Endothelial cell of umbilical vein (primary cell): ENCODE data around the gene SOCS3. TPM values are rescaled to one million over a fixed set of nuclear protein-coding genes. Genes with fewer than 3 reads are reported as not detected.

Experiments used
- BruUV-seq: library from RNA; stranded (reverse); fragments of 400-500 nt; replicated peaks from 2 replicates; lab custom pipeline; 2021; lab: Mats Ljungman, UMichigan
- CTCF ChIA-PET: fragments of 300-600, 350-600 bp; sonication (Branson Sonifier 250); formaldehyde crosslinking; loops from one replicate; lab custom pipeline; 2021; ENCODE audit warnings: antibody characterized with exemption, inconsistent platforms; lab: Charles Lee
- POLR2A ChIA-PET: fragments of 300-600, 350-600 bp; sonication (Branson Sonifier 250); formaldehyde crosslinking; loops from one replicate; lab custom pipeline; 2021; ENCODE audit warnings: antibody characterized with exemption, inconsistent platforms; lab: Charles Lee
- DNase-seq: peaks from one replicate; pipeline ENCODE4 v3.0.0-alpha.2; 2011; ENCODE audit warnings: low read depth, low spot score
- FAIRE-seq: peaks from 2 replicates; lab custom pipeline; 2011; peaks lifted over from hg19 to GRCh38; lab: Jason Lieb, UNC
- H2AFZ ChIP-seq: 2 replicates; pipeline ENCODE4 v1.6.0; 2012; ENCODE audit warnings: low read depth, low read length, control low read depth, inconsistent platforms
- H3K27ac ChIP-seq: 2 replicates; pipeline ENCODE4 v1.5.1; 2011; ENCODE audit warnings: low read depth, mild to moderate bottlenecking, control low read depth, low read length, moderate library complexity; ENCODE audit not compliant: insufficient read depth
- H3K27me3 ChIP-seq, 2 experiments: 2 replicates each; pipeline versions ENCODE4 v1.6.0 to v1.6.1; 2011; ENCODE audit warnings: low read length in 2 of 2, mixed read lengths in 1 of 2; ENCODE audit not compliant: control insufficient read depth in 2 of 2, insufficient read depth in 2 of 2
- H3K36me3 ChIP-seq, 2 experiments: 2 replicates in 1 of 2; 3 replicates in 1 of 2; pipeline ENCODE4 v1.5.1; 2011; ENCODE audit warnings: low read length in 2 of 2, mild to moderate bottlenecking in 1 of 2, moderate library complexity in 1 of 2; ENCODE audit not compliant: control insufficient read depth in 2 of 2, insufficient read depth in 2 of 2; ENCODE audit errors: extremely low read depth in 1 of 2
- H3K4me1 ChIP-seq: 3 replicates; pipeline ENCODE4 v1.5.1; 2011; ENCODE audit warnings: mild to moderate bottlenecking, low read length; ENCODE audit not compliant: control insufficient read depth, insufficient read depth; ENCODE audit errors: extremely low read depth
- H3K4me2 ChIP-seq: 2 replicates; pipeline ENCODE4 v1.6.1; 2011; ENCODE audit warnings: low read length, control low read depth, mixed read lengths; ENCODE audit not compliant: insufficient read depth
- H3K4me3 ChIP-seq, 3 experiments: fragments of 200-600 bp in 1 of 3; sonication (generic), shearing (Covaris generic) in 1 of 3; replicated peaks in 1 of 3; 2 replicates each; pipeline ENCODE4 v1.5.1; 2011 to 2016; ENCODE audit warnings: control low read depth in 3 of 3, low read length in 3 of 3, mild to moderate bottlenecking in 2 of 3, inconsistent platforms in 1 of 3, low read depth in 1 of 3, moderate library complexity in 1 of 3; ENCODE audit not compliant: insufficient read depth in 1 of 3
- H3K79me2 ChIP-seq: 2 replicates; pipeline ENCODE4 v1.6.0; 2012; ENCODE audit warnings: low read length, inconsistent platforms; ENCODE audit not compliant: control insufficient read depth, insufficient read depth
- H3K9ac ChIP-seq: replicated peaks from 2 replicates; pipeline ENCODE3; 2011; ENCODE audit warnings: low read length, control low read depth; ENCODE audit not compliant: insufficient read depth; ENCODE audit errors: extremely low read depth
- H3K9me1 ChIP-seq: replicated peaks from 3 replicates; pipeline ENCODE4 v1.6.0; 2011; ENCODE audit warnings: mild to moderate bottlenecking, low read length; ENCODE audit not compliant: control insufficient read depth, insufficient read depth; ENCODE audit errors: extremely low read depth
- H3K9me3 ChIP-seq: replicated peaks from 2 replicates; pipeline ENCODE4 v1.5.1; 2012; ENCODE audit warnings: low read length, inconsistent platforms; ENCODE audit not compliant: control insufficient read depth, insufficient read depth
- H4K20me1 ChIP-seq: replicated peaks from 2 replicates; pipeline ENCODE3; 2011; ENCODE audit warnings: mild to moderate bottlenecking, low read length; ENCODE audit not compliant: control insufficient read depth, insufficient read depth; ENCODE audit errors: extremely low read depth
- EZH2 ChIP-seq: IDR thresholded peaks from 2 replicates; pipeline ENCODE4 v1.6.1; 2012; ENCODE audit warnings: borderline replicate concordance, low read depth, mild to moderate bottlenecking, moderate library complexity, low read length, inconsistent platforms; ENCODE audit not compliant: severe bottlenecking
- FOS ChIP-seq: IDR thresholded peaks from 2 replicates; pipeline ENCODE4 v1.6.1; 2011; ENCODE audit warnings: mild to moderate bottlenecking, low read length, moderate library complexity, borderline replicate concordance; ENCODE audit not compliant: insufficient read depth
- GATA2 ChIP-seq: IDR thresholded peaks from 2 replicates; pipeline ENCODE4 v1.7.0; 2011; ENCODE audit warnings: low read depth, mild to moderate bottlenecking, moderate library complexity, mixed read lengths, low read length; ENCODE audit not compliant: insufficient read length, insufficient read depth
- JUN ChIP-seq: IDR thresholded peaks from 2 replicates; pipeline ENCODE4 v1.6.1; 2011; ENCODE audit warnings: borderline replicate concordance, low read depth; ENCODE audit not compliant: insufficient read length, insufficient read depth
- MYC ChIP-seq: IDR thresholded peaks from one replicate; pipeline ENCODE4 v1.6.1; 2011; ENCODE audit warnings: mild to moderate bottlenecking, low read depth, low read length
- POLR2A ChIP-seq: IDR thresholded peaks from 2 replicates; pipeline ENCODE4 v1.6.1; 2012; ENCODE audit warnings: low read depth, mild to moderate bottlenecking, control low read depth, low read length
- POLR2AphosphoS5 ChIP-seq: IDR thresholded peaks from 2 replicates; pipeline ENCODE4 v1.6.1; 2012; ENCODE audit warnings: low read depth, mild to moderate bottlenecking, control low read depth, low read length, moderate library complexity; ENCODE audit not compliant: insufficient read depth
- dilution Hi-C: fragments of 300-500 bp; cut with MboI; formaldehyde crosslinking; loops from one replicate; pipeline ENCODE4 v1.15.0; 2019; ENCODE audit warnings: low sequenced_read_pairs; ENCODE audit not compliant: extremely low pct_ligation_motif_present
- intact Hi-C: fragments of 100-400 bp; cut with micrococcal nuclease; formaldehyde crosslinking; loops from one replicate; pipeline ENCODE4 v1.10.0; 2022
- polyA plus RNA-seq, 4 experiments: library from polyadenylated mRNA; depleted of rRNA in 3 of 4; stranded (reverse) in 3 of 4; unstranded in 1 of 4; fragments of >200 nt; gene quantifications; 2 replicates each; pipeline versions ENCODE4 v1.2.1 to v1.2.3, GENCODE V29; 2011 to 2012; ENCODE audit warnings: missing spikeins in 1 of 4
- total RNA-seq: library from RNA; stranded (reverse); gene quantifications from 2 replicates; pipeline ENCODE4 v1.2.3, GENCODE V29; 2021
- TF ChIP-seq, protein P1 (sequence below): IDR thresholded peaks from 2 replicates; pipeline ENCODE4 v1.6.1; 2011; ENCODE audit not compliant: insufficient read depth, insufficient read length
- TF ChIP-seq, protein P2 (sequence below), 2 donors: IDR thresholded peaks; 1 replicate in 1 of 2; 2 replicates in 1 of 2; pipeline ENCODE4 v1.5.1; 2011; ENCODE audit warnings: low read length in 2 of 2, mild to moderate bottlenecking in 2 of 2, moderate library complexity in 2 of 2, control low read depth in 1 of 2, inconsistent platforms in 1 of 2, low read depth in 1 of 2; ENCODE audit not compliant: insufficient read depth in 1 of 2; ENCODE audit errors: extremely low read depth in 1 of 2

The SOCS3 gene
- total and polyA plus RNA-seq, 2 donors (not counting 3 experiments of a cell fraction or from before 2014, with no cell fraction given) = 6.2 to 14.3 TPM

DNA sequence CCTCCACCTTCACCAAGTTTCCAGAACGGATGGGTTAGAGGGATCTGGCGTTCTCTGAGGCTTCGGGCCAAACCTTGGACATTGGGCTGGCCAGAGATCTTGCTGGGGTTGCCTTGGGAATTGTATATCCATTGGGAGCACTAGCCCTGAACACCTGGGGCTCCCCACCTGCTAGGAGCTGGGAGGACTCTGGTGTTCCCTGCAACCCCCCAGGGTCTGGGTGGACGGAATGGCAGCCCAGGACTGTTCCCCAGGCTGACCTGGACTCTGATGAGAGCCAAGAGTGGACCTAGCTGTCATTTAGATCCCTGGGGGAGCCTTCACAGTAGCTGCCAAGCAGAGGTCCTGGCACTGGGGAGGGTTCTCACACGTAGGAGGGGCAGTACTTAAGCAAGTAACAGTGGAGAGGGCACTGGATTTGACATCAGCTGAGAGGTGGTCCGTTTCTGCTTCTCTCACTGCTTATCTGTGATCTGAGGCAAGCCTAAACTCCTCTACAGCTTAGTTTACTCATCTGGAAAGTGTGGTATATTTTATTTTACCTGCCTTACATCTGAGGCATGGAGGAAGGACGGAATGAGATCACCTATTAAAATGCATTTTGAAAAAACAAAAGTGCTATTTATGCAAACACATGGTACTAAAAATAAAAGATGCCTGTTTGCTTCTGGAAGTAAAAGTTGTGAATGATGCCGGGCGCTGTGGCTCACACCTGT lies 11.7 kb downstream of the SOCS3 start:
- no peak for TF ChIP-seq POLR2AphosphoS5
- no peak for TF ChIP-seq POLR2A
- TF ChIP-seq GATA2 = no peak
- TF ChIP-seq JUN = no peak
- TF ChIP-seq FOS = no peak
- TF ChIP-seq, protein P1, sequence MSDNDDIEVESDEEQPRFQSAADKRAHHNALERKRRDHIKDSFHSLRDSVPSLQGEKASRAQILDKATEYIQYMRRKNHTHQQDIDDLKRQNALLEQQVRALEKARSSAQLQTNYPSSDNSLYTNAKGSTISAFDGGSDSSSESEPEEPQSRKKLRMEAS = no peak
- no peak for TF ChIP-seq EZH2
- TF ChIP-seq MYC = no peak
- TF ChIP-seq, protein P2, sequence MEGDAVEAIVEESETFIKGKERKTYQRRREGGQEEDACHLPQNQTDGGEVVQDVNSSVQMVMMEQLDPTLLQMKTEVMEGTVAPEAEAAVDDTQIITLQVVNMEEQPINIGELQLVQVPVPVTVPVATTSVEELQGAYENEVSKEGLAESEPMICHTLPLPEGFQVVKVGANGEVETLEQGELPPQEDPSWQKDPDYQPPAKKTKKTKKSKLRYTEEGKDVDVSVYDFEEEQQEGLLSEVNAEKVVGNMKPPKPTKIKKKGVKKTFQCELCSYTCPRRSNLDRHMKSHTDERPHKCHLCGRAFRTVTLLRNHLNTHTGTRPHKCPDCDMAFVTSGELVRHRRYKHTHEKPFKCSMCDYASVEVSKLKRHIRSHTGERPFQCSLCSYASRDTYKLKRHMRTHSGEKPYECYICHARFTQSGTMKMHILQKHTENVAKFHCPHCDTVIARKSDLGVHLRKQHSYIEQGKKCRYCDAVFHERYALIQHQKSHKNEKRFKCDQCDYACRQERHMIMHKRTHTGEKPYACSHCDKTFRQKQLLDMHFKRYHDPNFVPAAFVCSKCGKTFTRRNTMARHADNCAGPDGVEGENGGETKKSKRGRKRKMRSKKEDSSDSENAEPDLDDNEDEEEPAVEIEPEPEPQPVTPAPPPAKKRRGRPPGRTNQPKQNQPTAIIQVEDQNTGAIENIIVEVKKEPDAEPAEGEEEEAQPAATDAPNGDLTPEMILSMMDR (IDR thresholded peaks at IDR 0.05; ENCODE audit: extremely low read depth in 1 of 2, insufficient read depth in 1 of 2, low read depth in 1 of 2, low read length in 2 of 2) = no peak
- no peaks in the 10 kb centered on the region for H4K20me1 ChIP-seq
- no peaks in the 10 kb centered on the region for H3K27me3 ChIP-seq
- H3K4me2 ChIP-seq = no peak overlapping the region
- DNase-seq (no peak), FAIRE-seq (peak; percentile 4)
- ChIA-PET POLR2A (interaction anchor here (0.5 kb wide), 1 partner anchor 40 kb away, joined by 3 read pairs; no protein-coding TSS in a partner anchor), CTCF (interaction anchor here (0.7 to 1.2 kb wide), 2 partner anchors 33 to 44 kb away, joined by 3 read pairs; no protein-coding TSS in a partner anchor)
- no peak overlapping the region for H3K9ac ChIP-seq
- no peaks in the 10 kb centered on the region for H3K9me1 ChIP-seq
- BruUV-seq = no TSS peak
- intact Hi-C loops (no loop called here), dilution Hi-C loops (no loop called here)
- peaks cover 38% of the 10 kb centered on the region for H3K4me1 ChIP-seq
- H3K27ac ChIP-seq = no peak overlapping the region
- H3K4me3 ChIP-seq = no peak overlapping the region
- H2AFZ ChIP-seq = no peak overlapping the region
- no peaks in the 10 kb centered on the region for H3K36me3 ChIP-seq
- no peaks in the 10 kb centered on the region for H3K79me2 ChIP-seq
- no peaks in the 10 kb centered on the region for H3K9me3 ChIP-seq
